Type B pancreatic cell (in vitro differentiated cells): ENCODE measurements around the gene LSM12. TPM values are rescaled to one million over a fixed set of nuclear protein-coding genes. Genes with fewer than 3 reads are reported as not detected.
A peak's percentile ranks its signal among the peaks of the same experiment; 100 is the strongest.

ENCODE experiments used
- DNase-seq: peaks from one replicate; pipeline ENCODE4 v3.0.0; 2021; ENCODE audit warnings: mixed read lengths; ENCODE audit not compliant: unreplicated experiment; ENCODE audit errors: extremely low spot score
- H3K27ac Mint-ChIP-seq: 2 replicates; pipeline ENCODE4 v1.8.0; 2021; ENCODE audit warnings: mild to moderate bottlenecking, mixed read lengths
- H3K27me3 Mint-ChIP-seq: 2 replicates; pipeline ENCODE4 v1.8.0; 2021; ENCODE audit warnings: mixed read lengths
- H3K36me3 Mint-ChIP-seq: 2 replicates; pipeline ENCODE4 v1.8.0; 2021; ENCODE audit warnings: mixed read lengths
- H3K4me1 Mint-ChIP-seq: one replicate; pipeline ENCODE4 v1.8.0; 2021; ENCODE audit warnings: mixed read lengths; ENCODE audit not compliant: unreplicated experiment
- H3K4me3 Mint-ChIP-seq: 2 replicates; pipeline ENCODE4 v1.8.0; 2021; ENCODE audit warnings: mild to moderate bottlenecking, mixed read lengths
- H3K9me3 Mint-ChIP-seq: 2 replicates; pipeline ENCODE4 v1.8.0; 2021; ENCODE audit warnings: mixed read lengths
- CTCF ChIP-seq: fragments of 200-600 bp; sonication (generic); conservative IDR thresholded peaks from 2 replicates; pipeline ENCODE4 v1.5.0; 2021; ENCODE audit warnings: antibody characterized with exemption, mild to moderate bottlenecking
- total RNA-seq: library from RNA; stranded (reverse); gene quantifications from 2 replicates; pipeline ENCODE4 v1.2.1, GENCODE V29; 2021; ENCODE audit warnings: low replicate concordance

LSM12 gene
- total RNA-seq, 1 donor from 2014 or later = 50.6 TPM

DNA sequence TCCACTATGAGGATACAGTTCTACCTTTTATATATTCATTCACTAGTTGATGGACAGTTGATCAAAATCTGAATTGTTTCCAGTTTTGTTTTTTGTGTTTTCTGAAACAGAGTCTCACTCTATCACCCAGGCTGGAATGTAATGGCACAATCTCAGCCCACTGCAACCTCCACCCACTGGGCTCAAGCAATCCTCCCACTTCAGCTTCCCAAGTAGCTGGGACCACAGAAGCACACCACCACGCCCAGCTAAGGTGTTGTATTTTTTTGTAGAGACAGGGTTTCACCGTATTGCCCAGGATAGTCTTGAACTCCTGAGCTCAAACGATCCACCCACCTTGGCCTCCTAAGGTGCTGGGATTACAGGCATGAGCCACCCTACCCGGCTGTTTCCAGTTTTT lies 21.0 kb downstream of the LSM12 start:
- no peak overlapping the region for H3K4me3 Mint-ChIP-seq

DNA sequence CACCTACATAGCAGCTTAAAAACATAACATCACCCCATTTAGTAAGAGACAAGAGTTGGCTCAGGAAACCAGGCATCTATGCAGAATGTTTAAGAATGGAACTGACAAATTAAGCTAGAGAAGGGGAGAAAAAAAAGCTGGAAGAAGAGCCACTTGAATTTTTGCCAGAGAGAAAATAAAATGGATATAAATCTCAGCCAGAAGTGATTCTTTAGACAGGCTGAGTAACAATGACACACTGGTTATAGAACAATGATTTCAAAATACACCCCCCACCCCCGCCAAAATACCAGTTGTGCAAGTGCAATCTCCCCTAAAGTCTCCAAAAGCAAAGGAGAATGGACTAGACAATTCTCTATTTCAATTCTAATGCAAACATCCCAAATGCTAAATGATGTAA lies 22.4 kb downstream of the LSM12 start:
- Mint-ChIP-seq H3K4me3 (no peak overlapping the region), H3K27ac (no peak overlapping the region), H3K9me3 (no peaks in the 10 kb centered on the region), H3K4me1 (peaks cover 7% of the 10 kb centered on the region), H3K36me3 (peaks cover 15% of the 10 kb centered on the region), H3K27me3 (no peaks in the 10 kb centered on the region)
- no peak for TF ChIP-seq CTCF
- DNase-seq = no peak

More for the DNA sequence above, 21.0 kb downstream of the LSM12 start:
- TF ChIP-seq CTCF = no peak
- no peak for DNase-seq
- Mint-ChIP-seq H3K4me1 (peaks cover 7% of the 10 kb centered on the region), H3K9me3 (no peaks in the 10 kb centered on the region), H3K36me3 (peaks cover 15% of the 10 kb centered on the region), H3K27ac (no peak overlapping the region), H3K27me3 (no peaks in the 10 kb centered on the region)

- Mint-ChIP-seq H3K27ac (peak overlapping the region; percentile 5), H3K9me3 (no peaks in the 10 kb centered on the region), H3K36me3 (peaks cover 11% of the 10 kb centered on the region), H3K27me3 (no peaks in the 10 kb centered on the region), H3K4me1 (peaks cover 7% of the 10 kb centered on the region), H3K4me3 (no peak overlapping the region)
- TF ChIP-seq CTCF = no peak
- no peak for DNase-seq
Observed at GRCh38 chr17:44043272-44043696, 23.2 kb downstream of the LSM12 start.

DNA sequence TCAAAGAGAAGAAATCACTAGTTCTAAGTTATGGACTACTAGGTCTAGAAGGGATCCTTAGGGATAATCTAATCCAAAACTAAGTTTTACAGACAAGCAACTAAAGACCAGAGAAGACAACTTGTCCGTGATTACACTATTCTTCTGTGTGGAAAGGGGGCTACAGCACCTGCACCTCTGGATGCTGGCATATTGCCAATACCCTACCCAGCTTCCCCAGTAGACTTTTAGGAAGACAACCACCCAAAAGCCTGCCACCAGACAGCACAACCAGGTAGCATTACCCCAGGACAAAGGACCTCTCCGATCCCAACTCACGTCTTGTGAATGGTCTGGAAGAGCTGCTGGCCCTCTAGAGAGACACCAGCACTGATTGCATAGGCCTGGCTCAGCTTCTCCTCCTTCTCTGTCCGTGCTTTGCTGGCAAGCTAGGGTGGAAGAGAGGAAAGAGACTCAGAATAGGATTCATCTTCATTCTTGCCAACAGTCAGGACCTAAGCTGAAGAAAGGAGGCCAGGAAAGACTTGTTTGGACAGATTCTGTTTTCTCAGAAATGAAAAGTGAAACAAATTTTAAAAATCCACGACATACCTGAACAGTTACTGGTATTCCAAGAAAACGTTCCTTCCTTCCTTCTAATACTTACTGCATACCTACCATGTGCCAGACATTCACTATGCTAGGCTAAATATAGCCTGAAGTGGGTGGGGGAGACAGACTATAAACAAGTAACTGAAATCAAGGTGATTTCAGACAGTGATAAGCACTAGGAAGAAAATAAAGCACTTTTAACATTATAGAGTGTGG lies 26.4 kb downstream of the LSM12 start:
- Mint-ChIP-seq H3K4me3 (no peak overlapping the region), H3K27me3 (no peaks in the 10 kb centered on the region), H3K27ac (no peak overlapping the region), H3K4me1 (peaks cover 7% of the 10 kb centered on the region), H3K36me3 (peaks cover 7% of the 10 kb centered on the region), H3K9me3 (no peaks in the 10 kb centered on the region)
- no peak for DNase-seq
- no peak for TF ChIP-seq CTCF

DNA sequence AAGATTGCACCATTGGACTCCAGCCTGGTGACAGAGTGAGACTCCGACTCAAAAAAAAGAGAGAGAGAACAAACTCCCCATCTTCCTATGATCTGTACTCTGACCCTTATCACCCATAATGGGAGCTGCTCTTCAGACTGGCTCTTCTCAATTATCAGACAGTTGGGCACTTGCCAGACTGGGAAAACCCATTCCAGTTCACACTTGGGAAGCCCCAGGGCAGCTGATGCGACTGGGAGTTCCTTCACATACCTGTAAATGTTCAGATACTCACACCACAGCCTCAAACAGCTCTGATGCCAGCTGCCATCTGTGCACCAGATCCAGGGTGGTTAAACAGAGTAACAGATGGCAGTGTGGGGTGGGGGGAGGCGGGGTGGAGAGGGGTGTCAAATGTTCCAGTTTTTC lies 27.9 kb downstream of the LSM12 start:
- no peaks in the 10 kb centered on the region for H3K27me3 Mint-ChIP-seq
- H3K36me3 Mint-ChIP-seq = peaks cover 11% of the 10 kb centered on the region
- no peak for DNase-seq
- H3K4me3 Mint-ChIP-seq = no peak overlapping the region
- peaks cover 7% of the 10 kb centered on the region for H3K4me1 Mint-ChIP-seq
- no peak for TF ChIP-seq CTCF
- no peak overlapping the region for H3K27ac Mint-ChIP-seq
- H3K9me3 Mint-ChIP-seq = no peaks in the 10 kb centered on the region
